Cardiac fibroblast (primary cell): ENCODE measurements around the gene ADAM21.
"Not testable (repeated sequence)": the region's sequence is repeated elsewhere in the genome, so short reads cannot be mapped to it uniquely, and the experiment has no call there.

Experiments used
- DNase-seq, 2 donors: peaks; one replicate each; pipeline versions ENCODE4 v3.0.0 to v3.0.0-alpha.2; 2010; ENCODE audit warnings: low read depth in 2 of 2
- H3K4me3 ChIP-seq, 2 donors: replicated peaks in 1 of 2; 1 replicate in 1 of 2; 2 replicates in 1 of 2; pipeline ENCODE4 v1.5.1; 2011; ENCODE audit warnings: low read depth in 2 of 2, low read length in 2 of 2, mild to moderate bottlenecking in 2 of 2, moderate library complexity in 1 of 2
- CTCF ChIP-seq: IDR thresholded peaks from one replicate; pipeline ENCODE4 v1.5.1; 2011; ENCODE audit warnings: low read depth, mild to moderate bottlenecking, low read length, inconsistent platforms

ADAM21 gene

DNA sequence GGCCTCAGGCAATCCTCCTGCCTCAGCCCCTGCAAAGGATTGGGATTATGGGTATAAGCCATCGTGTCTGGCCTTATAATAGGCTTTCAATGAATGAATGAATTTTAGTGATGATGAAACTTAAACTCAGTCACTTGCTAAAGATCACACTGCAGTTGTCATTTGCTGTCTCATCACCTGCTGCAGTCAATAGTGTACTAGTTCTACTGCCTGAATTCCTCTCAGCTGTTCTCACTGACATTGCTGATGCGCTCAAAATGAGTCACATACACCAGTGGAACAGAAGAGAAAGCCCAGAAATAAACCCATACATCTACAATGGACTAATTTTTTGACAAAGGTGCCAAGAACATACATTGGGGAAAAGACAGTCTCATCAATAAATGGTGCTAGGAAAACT is 29.4 kb upstream of the ADAM21 start:
- H3K4me3 ChIP-seq: no peak overlapping the region
- no peak for DNase-seq
- no peak for TF ChIP-seq CTCF

DNA sequence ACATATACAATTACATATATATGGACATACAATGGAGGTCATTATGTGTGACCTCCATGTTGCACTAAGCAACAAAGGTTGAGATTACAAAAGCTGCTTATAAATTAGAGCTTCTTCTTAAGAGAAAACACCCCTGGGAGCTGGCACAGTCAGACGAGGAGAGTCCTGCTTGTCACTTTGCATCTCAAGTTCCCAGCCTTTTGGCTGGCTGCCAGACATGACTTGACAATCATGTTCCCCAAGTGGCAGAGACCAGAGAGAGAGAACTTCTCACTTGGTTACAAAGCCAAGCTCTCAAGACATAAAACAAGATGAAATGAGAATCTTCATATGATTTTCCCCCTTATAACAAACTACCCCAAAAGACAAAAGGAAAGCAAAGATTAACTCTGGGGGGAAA is 26.6 kb upstream of the ADAM21 start:
- DNase-seq: no peak
- TF ChIP-seq CTCF: no peak
- no peak overlapping the region for H3K4me3 ChIP-seq

DNA sequence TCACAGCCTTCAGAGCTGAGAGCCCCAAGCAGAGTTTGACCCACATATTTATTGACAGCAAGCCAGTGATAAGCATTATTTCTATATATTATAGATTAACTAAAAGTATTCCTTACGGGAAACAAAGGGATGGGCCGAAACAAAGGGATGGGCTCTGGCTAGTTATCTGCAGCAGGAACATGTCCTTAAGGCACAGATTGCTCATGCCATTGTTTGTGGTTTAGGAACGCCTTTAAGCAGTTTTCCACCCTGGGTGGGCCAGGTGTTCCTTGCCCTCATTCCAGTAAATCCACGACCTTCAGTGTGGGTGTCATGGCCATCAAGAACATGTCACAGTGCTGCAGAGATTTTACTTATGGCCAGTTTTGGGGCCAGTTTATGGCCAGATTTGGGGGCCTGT is 25.4 kb upstream of the ADAM21 start:
- not testable (repeated sequence) for H3K4me3 ChIP-seq, DNase-seq

DNA sequence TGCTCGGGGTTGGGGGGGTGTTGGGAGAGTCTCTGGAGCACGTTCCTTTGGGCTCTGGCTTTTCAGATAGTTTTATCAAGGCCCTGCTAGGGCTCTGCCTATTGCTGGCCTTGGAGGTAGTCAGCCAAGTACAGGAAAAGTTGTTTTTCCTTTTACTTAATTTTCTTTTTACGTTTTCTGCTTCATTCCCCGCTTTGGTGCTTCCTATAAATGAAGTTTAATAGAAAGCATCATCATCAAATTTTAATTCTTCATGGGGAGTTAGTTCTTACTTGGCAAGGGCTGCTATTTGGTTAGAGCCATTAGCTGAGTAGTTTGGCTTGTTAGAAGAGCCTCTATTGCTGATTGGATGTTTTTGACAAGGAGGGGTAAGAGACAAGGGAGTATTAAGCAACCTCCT is 15.1 kb upstream of the ADAM21 start:
- no peak overlapping the region for H3K4me3 ChIP-seq
- TF ChIP-seq CTCF: no peak
- DNase-seq: no peak

GRCh38 chr14:70441641-70442040 is 10.3 kb upstream of the ADAM21 start:
- no peak for DNase-seq
- no peak for TF ChIP-seq CTCF
- no peak overlapping the region for H3K4me3 ChIP-seq

DNA sequence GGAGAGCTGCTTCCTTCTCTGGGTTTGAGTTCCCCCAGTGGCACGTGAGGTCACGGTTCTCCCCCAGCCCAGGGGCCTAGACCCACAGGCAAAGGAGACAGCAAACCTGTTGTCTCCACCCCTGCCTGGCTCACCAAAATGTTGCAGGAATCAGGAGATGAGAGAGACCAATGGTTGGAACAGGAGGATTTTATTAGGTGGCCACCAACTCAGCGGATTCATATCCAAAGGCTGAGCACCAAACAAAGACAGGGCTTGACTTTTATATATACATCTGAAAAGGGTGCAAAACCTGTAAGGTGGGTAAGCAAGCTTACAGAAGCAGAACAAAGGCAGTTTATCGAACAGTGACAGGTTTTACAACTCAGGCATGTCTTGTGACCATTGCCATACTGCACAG is 9.2 kb upstream of the ADAM21 start:
- H3K4me3 ChIP-seq: no peak overlapping the region
- DNase-seq: peak; percentile 2
- TF ChIP-seq CTCF: no peak

- no peak overlapping the region for H3K4me3 ChIP-seq
- no peak for TF ChIP-seq CTCF
- peak; percentile 40 to 52 for DNase-seq
These were observed 3.2 kb upstream of the ADAM21 start for GRCh38 chr14:70448633-70449340.
